Measurements from ENCODE around the gene PRKCSH. TPM values are rescaled to one million over a fixed set of nuclear protein-coding genes. Genes with fewer than 3 reads are reported as not detected.
"Not testable (repeated sequence)": the region's sequence is repeated elsewhere in the genome, so short reads cannot be mapped to it uniquely, and the experiment has no call there.

Gene PRKCSH
- total and polyA plus RNA-seq, 2 donors (not counting 1 experiment from before 2014, with no cell fraction given) = 259 to 402 TPM

GRCh38 chr19:11457831-11458230 is 22.4 kb downstream of the PRKCSH start:
- H3K9ac ChIP-seq (ENCODE audit: low read length) = no peak overlapping the region
- H3K4me1 ChIP-seq (ENCODE audit: control insufficient read depth in 2 of 2, insufficient read depth in 2 of 2, low read length in 2 of 2) = peaks cover 0 to 3% of the 10 kb centered on the region in 2 donors
- no peaks in the 10 kb centered on the region for H3K36me3 ChIP-seq (replicated peaks in 1 of 2; ENCODE audit: control extremely low read depth in 1 of 2, control insufficient read depth in 1 of 2, extremely low read depth in 1 of 2, insufficient read depth in 2 of 2, low read length in 1 of 2)
- no peak for DNase-seq
- WGBS (ENCODE audit: insufficient coverage) = 94% methylated on average over 20 of the region's 20 CpGs
- H4K20me1 ChIP-seq (ENCODE audit: control insufficient read depth, insufficient read depth, low read length, poor library complexity, severe bottlenecking) = no peaks in the 10 kb centered on the region
- peaks cover 0 to 4% (median 0%) of the 10 kb centered on the region in 3 donors for H3K9me3 ChIP-seq (ENCODE audit: control extremely low read depth in 1 of 3, control insufficient read depth in 2 of 3, insufficient read depth in 1 of 3, low read length in 2 of 3)
- H3K27me3 ChIP-seq (replicated peaks in 1 of 4; ENCODE audit: control extremely low read depth in 1 of 4, control insufficient read depth in 3 of 4, insufficient read depth in 4 of 4, low read length in 3 of 4) = peaks cover 0 to 11% (median 0%) of the 10 kb centered on the region in 4 experiments
- ATAC-seq (ENCODE audit: low read depth) = no peak
- H3K4me2 ChIP-seq (replicated peaks; ENCODE audit: low read depth, low read length, poor library complexity, severe bottlenecking) = no peak overlapping the region
- no peak overlapping the region for H2AFZ ChIP-seq (ENCODE audit: insufficient read depth, low read depth, low read length, poor library complexity, severe bottlenecking)
- TF ChIP-seq, protein P1, sequence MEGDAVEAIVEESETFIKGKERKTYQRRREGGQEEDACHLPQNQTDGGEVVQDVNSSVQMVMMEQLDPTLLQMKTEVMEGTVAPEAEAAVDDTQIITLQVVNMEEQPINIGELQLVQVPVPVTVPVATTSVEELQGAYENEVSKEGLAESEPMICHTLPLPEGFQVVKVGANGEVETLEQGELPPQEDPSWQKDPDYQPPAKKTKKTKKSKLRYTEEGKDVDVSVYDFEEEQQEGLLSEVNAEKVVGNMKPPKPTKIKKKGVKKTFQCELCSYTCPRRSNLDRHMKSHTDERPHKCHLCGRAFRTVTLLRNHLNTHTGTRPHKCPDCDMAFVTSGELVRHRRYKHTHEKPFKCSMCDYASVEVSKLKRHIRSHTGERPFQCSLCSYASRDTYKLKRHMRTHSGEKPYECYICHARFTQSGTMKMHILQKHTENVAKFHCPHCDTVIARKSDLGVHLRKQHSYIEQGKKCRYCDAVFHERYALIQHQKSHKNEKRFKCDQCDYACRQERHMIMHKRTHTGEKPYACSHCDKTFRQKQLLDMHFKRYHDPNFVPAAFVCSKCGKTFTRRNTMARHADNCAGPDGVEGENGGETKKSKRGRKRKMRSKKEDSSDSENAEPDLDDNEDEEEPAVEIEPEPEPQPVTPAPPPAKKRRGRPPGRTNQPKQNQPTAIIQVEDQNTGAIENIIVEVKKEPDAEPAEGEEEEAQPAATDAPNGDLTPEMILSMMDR (IDR thresholded peaks at IDR 0.05) = no peak
- TF ChIP-seq EZH2 (IDR thresholded peaks at IDR 0.05; ENCODE audit: borderline replicate concordance, insufficient read depth, low read depth, low read length, poor library complexity, severe bottlenecking) = no peak
- no peaks in the 10 kb centered on the region for H3K27me3 Mint-ChIP-seq
- peaks cover 3% of the 10 kb centered on the region for H3K4me1 Mint-ChIP-seq
- intact Hi-C loops (cut with micrococcal nuclease) = no loop called here
- H3K27ac Mint-ChIP-seq = no peak overlapping the region
- no peaks in the 10 kb centered on the region for H3K9me3 Mint-ChIP-seq (ENCODE audit: insufficient read depth)
- no peaks in the 10 kb centered on the region for H3K79me2 ChIP-seq (ENCODE audit: control insufficient read depth, insufficient read depth, low read length)
- H3K4me3 Mint-ChIP-seq = no peak overlapping the region
- no peak overlapping the region for H3K27ac ChIP-seq (ENCODE audit: low read length in 2 of 2)
- H3K4me3 ChIP-seq (ENCODE audit: control extremely low read depth in 1 of 5, extremely low read depth in 1 of 5, insufficient read depth in 1 of 5, low read depth in 2 of 5, low read length in 4 of 5) = no peak overlapping the region
- POLR2A ChIA-PET = no interaction called here
- CTCF ChIA-PET = interaction anchor here (0.6 kb wide), 1 partner anchor 47 kb away, joined by 3 read pairs; no protein-coding TSS in a partner anchor

DNA sequence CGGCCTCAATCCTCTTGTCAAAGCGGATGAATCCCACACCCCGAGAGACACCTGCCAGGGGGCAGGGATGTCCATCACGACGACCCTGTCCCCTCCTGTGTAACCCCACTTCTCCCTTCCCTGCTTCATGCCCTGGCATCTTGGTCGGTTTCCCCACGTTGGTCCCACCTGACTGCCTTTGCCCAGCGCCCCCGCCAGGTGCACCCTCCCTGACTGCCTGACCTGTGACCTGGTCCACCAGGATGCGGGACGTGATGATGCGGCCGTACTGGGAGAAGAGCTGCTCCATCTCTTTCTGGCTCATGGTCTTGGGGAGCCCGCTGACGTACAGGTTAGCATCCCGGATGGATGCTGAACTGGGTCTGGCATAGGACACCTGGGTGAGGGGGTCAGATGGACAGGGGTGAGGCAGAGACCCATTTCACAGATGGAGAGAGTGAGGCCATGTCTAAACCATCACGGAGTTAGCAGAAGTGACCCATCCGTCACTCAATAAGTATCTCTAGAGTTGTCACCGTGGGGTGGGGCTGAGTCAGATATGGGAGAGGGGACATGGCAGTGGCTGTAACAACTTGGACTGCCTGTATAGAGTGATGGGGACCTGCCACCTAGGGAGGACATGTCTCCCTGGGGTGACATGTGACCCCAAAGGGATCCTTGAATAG is 22.9 kb downstream of the PRKCSH start:
- no peak for DNase-seq
- ATAC-seq (ENCODE audit: low read depth) = no peak
- no peak overlapping the region for H3K4me3 ChIP-seq (ENCODE audit: control extremely low read depth in 1 of 5, extremely low read depth in 1 of 5, insufficient read depth in 1 of 5, low read depth in 2 of 5, low read length in 4 of 5)
- no peak overlapping the region for H3K27ac ChIP-seq (ENCODE audit: low read length in 2 of 2)
- 85% methylated on average over 18 of the region's 19 CpGs for WGBS (ENCODE audit: insufficient coverage)
- peaks cover 0 to 11% (median 0%) of the 10 kb centered on the region in 4 experiments for H3K27me3 ChIP-seq (replicated peaks in 1 of 4; ENCODE audit: control extremely low read depth in 1 of 4, control insufficient read depth in 3 of 4, insufficient read depth in 4 of 4, low read length in 3 of 4)
- no peak overlapping the region for H3K9ac ChIP-seq (ENCODE audit: low read length)
- Mint-ChIP-seq H3K4me3 (no peak overlapping the region), H3K27me3 (no peaks in the 10 kb centered on the region), H3K9me3 (ENCODE audit: insufficient read depth) (no peaks in the 10 kb centered on the region), H3K27ac (no peak overlapping the region), H3K4me1 (peaks cover under 1% of the 10 kb centered on the region)
- H3K79me2 ChIP-seq (ENCODE audit: control insufficient read depth, insufficient read depth, low read length) = no peaks in the 10 kb centered on the region
- intact Hi-C loops (cut with micrococcal nuclease) = no loop called here
- no peak overlapping the region for H3K4me2 ChIP-seq (replicated peaks; ENCODE audit: low read depth, low read length, poor library complexity, severe bottlenecking)
- peaks cover 0 to 4% (median 0%) of the 10 kb centered on the region in 3 donors for H3K9me3 ChIP-seq (ENCODE audit: control extremely low read depth in 1 of 3, control insufficient read depth in 2 of 3, insufficient read depth in 1 of 3, low read length in 2 of 3)
- TF ChIP-seq EZH2 (IDR thresholded peaks at IDR 0.05; ENCODE audit: borderline replicate concordance, insufficient read depth, low read depth, low read length, poor library complexity, severe bottlenecking) = no peak
- TF ChIP-seq, protein P1 (IDR thresholded peaks at IDR 0.05) = no peak
- ChIA-PET POLR2A (no interaction called here), CTCF (no interaction called here)
- H4K20me1 ChIP-seq (ENCODE audit: control insufficient read depth, insufficient read depth, low read length, poor library complexity, severe bottlenecking) = no peaks in the 10 kb centered on the region
- H2AFZ ChIP-seq (ENCODE audit: insufficient read depth, low read depth, low read length, poor library complexity, severe bottlenecking) = no peak overlapping the region
- H3K4me1 ChIP-seq (ENCODE audit: control insufficient read depth in 2 of 2, insufficient read depth in 2 of 2, low read length in 2 of 2) = peaks cover 0 to 3% of the 10 kb centered on the region in 2 donors
- no peaks in the 10 kb centered on the region for H3K36me3 ChIP-seq (replicated peaks in 1 of 2; ENCODE audit: control extremely low read depth in 1 of 2, control insufficient read depth in 1 of 2, extremely low read depth in 1 of 2, insufficient read depth in 2 of 2, low read length in 1 of 2)

- DNase-seq; H3K4me1 ChIP-seq (ENCODE audit: control insufficient read depth in 2 of 2, insufficient read depth in 2 of 2, low read length in 2 of 2); CTCF ChIA-PET; H3K9me3 Mint-ChIP-seq (ENCODE audit: insufficient read depth); H3K4me3 Mint-ChIP-seq; H3K27me3 Mint-ChIP-seq; H3K9ac ChIP-seq (ENCODE audit: low read length); H3K27ac ChIP-seq (ENCODE audit: low read length in 2 of 2); H3K4me3 ChIP-seq (ENCODE audit: control extremely low read depth in 1 of 5, extremely low read depth in 1 of 5, insufficient read depth in 1 of 5, low read depth in 2 of 5, low read length in 4 of 5); intact Hi-C loops (cut with micrococcal nuclease); H2AFZ ChIP-seq (ENCODE audit: insufficient read depth, low read depth, low read length, poor library complexity, severe bottlenecking); H3K36me3 ChIP-seq (replicated peaks in 1 of 2; ENCODE audit: control extremely low read depth in 1 of 2, control insufficient read depth in 1 of 2, extremely low read depth in 1 of 2, insufficient read depth in 2 of 2, low read length in 1 of 2); ATAC-seq (ENCODE audit: low read depth); H3K4me1 Mint-ChIP-seq; H3K9me3 ChIP-seq (ENCODE audit: control extremely low read depth in 1 of 3, control insufficient read depth in 2 of 3, insufficient read depth in 1 of 3, low read length in 2 of 3); H3K79me2 ChIP-seq (ENCODE audit: control insufficient read depth, insufficient read depth, low read length); H4K20me1 ChIP-seq (ENCODE audit: control insufficient read depth, insufficient read depth, low read length, poor library complexity, severe bottlenecking); H3K27ac Mint-ChIP-seq; H3K4me2 ChIP-seq (replicated peaks; ENCODE audit: low read depth, low read length, poor library complexity, severe bottlenecking): not testable (repeated sequence)
- POLR2A ChIA-PET = interaction anchor here (0.7 kb wide), 2 partner anchors 138 to 527 kb away, joined by 3 read pairs; no protein-coding TSS in a partner anchor
- H3K27me3 ChIP-seq (replicated peaks in 1 of 4; ENCODE audit: control extremely low read depth in 1 of 4, control insufficient read depth in 3 of 4, insufficient read depth in 4 of 4, low read length in 3 of 4) = peaks cover 0 to 11% (median 0%) of the 10 kb centered on the region in 4 experiments
- 93% methylated on average over 3 of the region's 11 CpGs for WGBS (ENCODE audit: insufficient coverage)
Measured at GRCh38 chr19:11458912-11459311, 23.5 kb downstream of the PRKCSH start.
